Activated CD8-positive, alpha-beta memory T cell treated with anti-CD3 and anti-CD28 coated beads, Interleukin-2, amount 10 ng/mL, durations not matched to agents 7 days and 5 days (primary cell): ENCODE results near the gene TUBB2A. TPM values are rescaled to one million over a fixed set of nuclear protein-coding genes. Genes with fewer than 3 reads are reported as not detected.
"Not testable (repeated sequence)": the region's sequence is repeated elsewhere in the genome, so short reads cannot be mapped to it uniquely, and the experiment has no call there.

ENCODE experiments used
- ATAC-seq: fragments of 150-1000 bp; cut with Tn5 transposase; one replicate; pipeline ENCODE4 v1.10.0; 2021; ENCODE audit warnings: moderate library complexity
- CTCF ChIA-PET: fragments of 350-600 bp; sonication (Branson Sonifier 250); formaldehyde crosslinking; loops from one replicate; lab custom pipeline; 2021; ENCODE audit warnings: antibody characterized with exemption; lab: Charles Lee
- DNase-seq: peaks from one replicate; pipeline ENCODE4 v3.0.0-alpha.2; 2020
- H3K27ac Mint-ChIP-seq: one replicate; pipeline ENCODE4 v1.8.0; 2021; ENCODE audit warnings: mild to moderate bottlenecking, mixed read lengths
- H3K27me3 Mint-ChIP-seq: one replicate; pipeline ENCODE4 v1.8.0; 2021; ENCODE audit warnings: mixed read lengths
- H3K36me3 Mint-ChIP-seq: one replicate; pipeline ENCODE4 v1.8.0; 2021; ENCODE audit warnings: mild to moderate bottlenecking, mixed read lengths
- H3K4me1 Mint-ChIP-seq: one replicate; pipeline ENCODE4 v1.8.0; 2021; ENCODE audit warnings: mixed read lengths
- H3K4me3 Mint-ChIP-seq: one replicate; pipeline ENCODE4 v1.8.0; 2021; ENCODE audit warnings: mild to moderate bottlenecking, moderate library complexity, mixed read lengths
- H3K9me3 Mint-ChIP-seq: one replicate; pipeline ENCODE4 v1.8.0; 2022; ENCODE audit warnings: low read depth, mixed read lengths
- total RNA-seq, 2 experiments: library from RNA; stranded (reverse); gene quantifications; one replicate each; pipeline ENCODE4 v1.2.3, GENCODE V29; 2021

TUBB2A gene
- total RNA-seq, 2 experiments from 2014 or later: 1.3 to 2.0 TPM

GRCh38 chr6:3137873-3138272 lies 19.5 kb downstream of the TUBB2A start:
- H3K27ac Mint-ChIP-seq, DNase-seq, H3K36me3 Mint-ChIP-seq, H3K27me3 Mint-ChIP-seq, ATAC-seq, H3K4me3 Mint-ChIP-seq, H3K9me3 Mint-ChIP-seq, CTCF ChIA-PET, H3K4me1 Mint-ChIP-seq: not testable (repeated sequence)

- CTCF ChIA-PET: no interaction called here
- ATAC-seq: no peak
- Mint-ChIP-seq H3K36me3 (no peaks in the 10 kb centered on the region), H3K27me3 (no peaks in the 10 kb centered on the region), H3K9me3 (no peaks in the 10 kb centered on the region), H3K4me3 (no peak overlapping the region), H3K4me1 (no peaks in the 10 kb centered on the region), H3K27ac (no peak overlapping the region)
- no peak for DNase-seq
Measured at GRCh38 chr6:3137057-3137777, 20.1 kb downstream of the TUBB2A start.

- no peak for DNase-seq
- no peak for ATAC-seq
- Mint-ChIP-seq H3K4me3 (no peak overlapping the region), H3K36me3 (no peaks in the 10 kb centered on the region), H3K9me3 (no peaks in the 10 kb centered on the region), H3K27ac (no peak overlapping the region), H3K4me1 (no peaks in the 10 kb centered on the region), H3K27me3 (no peaks in the 10 kb centered on the region)
- CTCF ChIA-PET: no interaction called here
Measured at GRCh38 chr6:3136292-3137011, 20.9 kb downstream of the TUBB2A start.

- H3K27me3 Mint-ChIP-seq: no peaks in the 10 kb centered on the region
- no peak overlapping the region for H3K4me3 Mint-ChIP-seq
- ATAC-seq: no peak
- H3K9me3 Mint-ChIP-seq: no peaks in the 10 kb centered on the region
- no peak overlapping the region for H3K27ac Mint-ChIP-seq
- H3K36me3 Mint-ChIP-seq: no peaks in the 10 kb centered on the region
- DNase-seq: no peak
- CTCF ChIA-PET: no interaction called here
- H3K4me1 Mint-ChIP-seq: no peaks in the 10 kb centered on the region
Measured at GRCh38 chr6:3135668-3136291, 21.6 kb downstream of the TUBB2A start.

DNA sequence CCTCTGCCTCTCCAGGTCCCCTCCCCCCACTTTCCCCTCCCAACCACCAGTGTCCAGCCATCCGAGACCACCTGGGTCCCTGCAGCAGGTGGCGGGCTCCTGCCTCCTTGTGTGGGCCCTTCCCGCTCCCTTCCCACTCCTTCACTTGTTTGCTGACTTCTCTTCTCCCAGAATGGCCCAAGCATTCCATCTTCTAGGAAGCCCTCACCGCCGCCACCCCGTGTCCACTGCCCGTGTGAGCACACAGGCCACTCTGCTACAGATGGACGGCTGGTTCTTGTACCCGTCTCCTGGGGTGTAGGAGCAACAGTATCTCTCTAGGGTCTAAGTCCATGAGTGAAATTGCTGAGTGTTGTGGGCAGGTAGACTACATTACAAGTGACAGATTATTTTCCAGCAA lies 23.8 kb downstream of the TUBB2A start:
- H3K4me3 Mint-ChIP-seq: no peak overlapping the region
- H3K27ac Mint-ChIP-seq: no peak overlapping the region
- DNase-seq (no peak), ATAC-seq (no peak)
- CTCF ChIA-PET: no interaction called here
- no peaks in the 10 kb centered on the region for H3K4me1 Mint-ChIP-seq
- H3K36me3 Mint-ChIP-seq: no peaks in the 10 kb centered on the region
- no peaks in the 10 kb centered on the region for H3K9me3 Mint-ChIP-seq
- no peaks in the 10 kb centered on the region for H3K27me3 Mint-ChIP-seq

DNA sequence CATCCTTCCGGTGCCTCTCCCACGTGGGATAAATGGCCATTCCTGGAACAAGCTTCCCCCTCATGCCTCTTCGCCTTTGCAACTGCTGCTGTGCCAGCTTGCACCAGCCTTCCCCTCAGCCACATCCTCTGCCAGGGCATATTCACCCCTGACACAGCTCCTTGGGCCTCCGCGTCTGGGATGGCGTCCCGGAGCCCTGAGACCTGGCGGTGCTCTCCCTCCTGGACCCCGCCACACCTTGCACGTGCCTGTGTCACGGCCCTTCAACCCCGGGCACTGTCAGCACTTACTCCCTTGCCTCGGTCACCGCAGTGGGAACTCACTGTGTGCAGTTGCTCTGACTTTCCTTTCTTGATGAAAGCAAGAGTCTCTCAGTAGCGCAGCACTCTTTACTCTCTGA lies 25.6 kb downstream of the TUBB2A start:
- Mint-ChIP-seq H3K27ac (no peak overlapping the region), H3K9me3 (no peaks in the 10 kb centered on the region), H3K27me3 (no peaks in the 10 kb centered on the region), H3K36me3 (no peaks in the 10 kb centered on the region), H3K4me1 (peaks cover 3% of the 10 kb centered on the region), H3K4me3 (no peak overlapping the region)
- no peak for DNase-seq
- ATAC-seq: no peak
- CTCF ChIA-PET: interaction anchor here (2.2 kb wide), 1 partner anchor 120 kb away, joined by 7 read pairs; no protein-coding TSS in a partner anchor

DNA sequence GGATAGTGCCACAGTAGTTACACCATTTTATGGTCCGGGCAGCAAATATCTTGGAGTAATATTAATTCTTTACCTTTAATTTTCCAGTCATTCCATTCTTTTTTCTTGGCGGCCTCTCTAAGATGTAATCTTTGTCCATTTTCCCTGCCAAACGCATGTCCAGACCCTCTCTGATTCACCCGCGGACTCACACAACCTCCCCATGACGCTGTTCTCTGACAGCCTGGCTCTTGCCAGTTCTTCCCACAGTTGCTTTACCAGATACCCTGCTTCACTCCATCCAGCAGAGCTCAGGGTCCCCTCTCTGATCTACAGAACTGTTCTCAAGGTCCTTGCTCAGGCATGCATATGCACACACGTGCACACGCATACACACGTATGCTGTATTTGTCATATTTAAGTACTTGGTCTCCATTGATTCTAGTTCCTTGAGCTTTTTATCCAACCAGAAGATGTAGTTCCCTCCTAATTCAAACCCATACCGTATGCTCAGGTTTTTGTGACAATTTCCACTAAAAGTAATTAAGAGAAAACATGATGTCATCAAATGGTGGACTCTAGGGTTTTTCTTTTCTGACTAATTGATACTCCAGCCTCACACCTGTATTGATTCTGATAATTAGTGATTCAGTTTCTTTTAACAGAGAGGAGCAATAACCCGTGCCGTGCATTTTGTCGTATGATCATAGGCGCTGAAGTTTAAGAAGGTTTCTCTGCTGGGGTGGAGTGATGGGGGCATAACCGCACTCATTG lies 28.8 kb downstream of the TUBB2A start:
- CTCF ChIA-PET: interaction anchor here (1.3 to 1.4 kb wide), 2 partner anchors 9 to 123 kb away, joined by 3 to 8 read pairs; no protein-coding TSS in a partner anchor
- H3K27ac Mint-ChIP-seq: no peak overlapping the region
- H3K4me3 Mint-ChIP-seq: no peak overlapping the region
- no peaks in the 10 kb centered on the region for H3K27me3 Mint-ChIP-seq
- ATAC-seq: no peak
- no peaks in the 10 kb centered on the region for H3K36me3 Mint-ChIP-seq
- peaks cover 8% of the 10 kb centered on the region for H3K4me1 Mint-ChIP-seq
- DNase-seq: no peak
- H3K9me3 Mint-ChIP-seq: no peaks in the 10 kb centered on the region

DNA sequence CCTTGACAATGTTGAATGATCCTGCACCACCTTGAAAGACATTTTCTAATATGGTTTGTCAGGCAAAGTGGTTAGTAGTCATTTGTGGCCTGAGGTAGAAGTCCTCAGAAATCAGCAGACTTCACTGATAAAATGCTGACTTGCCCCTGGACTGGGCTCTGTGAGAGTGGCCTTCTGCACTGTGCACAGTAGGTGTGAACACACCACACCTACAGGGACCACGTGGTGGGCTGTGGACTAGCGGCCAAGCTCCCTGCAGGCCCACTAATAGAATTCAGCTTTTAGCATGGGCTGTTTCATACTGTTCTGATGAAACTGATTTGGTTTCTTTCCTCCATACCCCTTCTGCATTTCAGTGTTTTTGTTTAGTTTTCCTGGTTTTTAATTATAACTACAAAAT lies 31.5 kb downstream of the TUBB2A start:
- Mint-ChIP-seq H3K4me3 (no peak overlapping the region), H3K27me3 (no peaks in the 10 kb centered on the region), H3K36me3 (no peaks in the 10 kb centered on the region), H3K27ac (no peak overlapping the region), H3K9me3 (no peaks in the 10 kb centered on the region), H3K4me1 (peaks cover 8% of the 10 kb centered on the region)
- CTCF ChIA-PET: interaction anchor here (0.6 to 4.0 kb wide), 9 partner anchors 27 to 880 kb away, joined by 3 to 32 read pairs (median 4); partner anchors contain the start of gene TUBB2A
- no peak for ATAC-seq
- no peak for DNase-seq

GRCh38 chr6:3124667-3125066 lies 32.7 kb downstream of the TUBB2A start:
- ATAC-seq: no peak
- H3K36me3 Mint-ChIP-seq: no peaks in the 10 kb centered on the region
- no peaks in the 10 kb centered on the region for H3K27me3 Mint-ChIP-seq
- no peak overlapping the region for H3K27ac Mint-ChIP-seq
- DNase-seq: no peak
- peaks cover 8% of the 10 kb centered on the region for H3K4me1 Mint-ChIP-seq
- H3K9me3 Mint-ChIP-seq: no peaks in the 10 kb centered on the region
- no peak overlapping the region for H3K4me3 Mint-ChIP-seq
- CTCF ChIA-PET: interaction anchor here (0.7 to 4.0 kb wide), 4 partner anchors 33 to 1052 kb away, joined by 3 to 32 read pairs (median 5); partner anchors contain the start of gene TUBB2A

DNA sequence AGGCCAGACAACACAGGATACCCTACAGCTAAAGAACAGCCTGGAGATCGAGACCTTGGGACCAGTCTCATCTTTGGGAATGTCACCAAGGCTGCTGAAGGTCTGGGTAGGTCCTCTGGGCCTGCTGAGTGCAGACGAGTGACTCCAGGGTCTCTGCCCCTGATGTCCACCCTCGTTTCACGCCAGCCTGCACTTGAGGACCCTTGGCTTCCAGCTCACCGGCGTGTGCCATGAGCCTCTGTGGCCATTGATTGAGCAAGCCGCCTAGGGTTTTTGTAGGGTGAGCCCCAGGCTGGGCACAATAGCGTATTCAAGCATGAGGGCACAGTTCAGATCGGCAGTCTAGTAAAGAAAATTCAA lies 34.5 kb downstream of the TUBB2A start:
- Mint-ChIP-seq H3K4me3 (no peak overlapping the region), H3K36me3 (no peaks in the 10 kb centered on the region), H3K27ac (no peak overlapping the region), H3K27me3 (no peaks in the 10 kb centered on the region), H3K4me1 (peaks cover 17% of the 10 kb centered on the region), H3K9me3 (no peaks in the 10 kb centered on the region)
- DNase-seq (no peak), ATAC-seq (no peak)
- CTCF ChIA-PET: interaction anchor here (1.3 to 1.6 kb wide), 2 partner anchors 36 to 129 kb away, joined by 3 to 6 read pairs; no protein-coding TSS in a partner anchor

- CTCF ChIA-PET: interaction anchor here (0.6 to 2.6 kb wide), 6 partner anchors 13 to 597 kb away, joined by 3 to 11 read pairs (median 4); no protein-coding TSS in a partner anchor
- Mint-ChIP-seq H3K4me3 (no peak overlapping the region), H3K4me1 (peaks cover 17% of the 10 kb centered on the region), H3K9me3 (no peaks in the 10 kb centered on the region), H3K27ac (no peak overlapping the region), H3K27me3 (no peaks in the 10 kb centered on the region), H3K36me3 (no peaks in the 10 kb centered on the region)
- ATAC-seq (no peak), DNase-seq (no peak)
Measured at GRCh38 chr6:3120765-3121089, 36.6 kb downstream of the TUBB2A start.

GRCh38 chr6:3119040-3119723 lies 38.2 kb downstream of the TUBB2A start:
- Mint-ChIP-seq H3K9me3 (no peaks in the 10 kb centered on the region), H3K36me3 (peaks cover 7% of the 10 kb centered on the region), H3K4me1 (peaks cover 20% of the 10 kb centered on the region), H3K27me3 (no peaks in the 10 kb centered on the region), H3K27ac (no peak overlapping the region), H3K4me3 (peak overlapping the region; percentile 76)
- ATAC-seq (peak; percentile 23), DNase-seq (no peak)
- CTCF ChIA-PET: interaction anchor here (1.0 to 2.6 kb wide), 8 partner anchors 7 to 112 kb away, joined by 3 to 11 read pairs (median 4); partner anchors contain the start of gene TUBB2A
